Hepatocyte (in vitro differentiated cells): Measurements from ENCODE around the gene CAPG.

ENCODE experiments used
- CTCF ChIP-seq: fragments of 200-600 bp; sonication (generic); IDR thresholded peaks from 2 replicates; pipeline ENCODE4 v1.5.1; 2016; ENCODE audit warnings: antibody characterized with exemption, mild to moderate bottlenecking; ENCODE audit not compliant: poor library complexity
- EZH2phosphoT487 ChIP-seq: fragments of 200-600 bp; sonication (generic); IDR thresholded peaks from one replicate; pipeline ENCODE4 v1.6.1; 2018; ENCODE audit warnings: antibody characterized with exemption, mild to moderate bottlenecking, low read depth, moderate library complexity; ENCODE audit not compliant: unreplicated experiment, severe bottlenecking

DNA sequence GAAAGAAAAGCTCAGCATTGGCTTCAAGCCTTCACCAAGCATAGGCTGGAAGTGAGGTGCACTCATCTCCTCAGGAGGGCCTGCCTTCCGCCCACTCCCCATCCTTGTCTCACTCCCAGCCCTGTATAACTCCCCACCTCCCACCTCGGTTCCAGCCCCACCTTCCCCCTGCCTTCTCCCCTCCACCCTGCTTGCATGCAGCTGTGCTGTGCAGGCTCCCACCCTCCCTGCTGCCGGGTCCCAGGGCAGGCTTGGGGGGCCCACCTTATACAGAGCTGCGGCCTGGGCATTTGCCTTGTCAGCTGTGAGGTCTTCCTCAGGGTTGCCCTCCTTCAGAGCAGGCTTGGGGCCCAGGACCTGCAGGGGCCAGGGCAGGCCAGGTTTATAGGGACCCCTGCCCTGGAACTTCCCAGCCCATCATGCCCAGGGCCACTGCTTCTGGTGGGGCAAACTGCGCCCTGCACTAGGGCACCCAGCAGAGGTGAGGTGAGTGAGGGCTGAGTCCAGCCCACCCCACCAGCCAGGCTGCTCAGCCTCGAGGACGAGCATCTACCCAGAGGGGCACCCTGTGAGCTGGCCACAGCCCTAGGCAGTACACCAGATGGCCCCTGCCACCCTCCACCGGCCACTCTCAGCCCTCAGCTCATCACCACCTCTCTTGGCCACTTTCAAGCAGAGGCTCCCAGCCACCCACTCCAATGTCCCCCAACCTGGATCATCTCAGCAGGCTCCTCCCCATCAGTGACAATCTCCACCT, 11.6 kb downstream of the CAPG start:
- TF ChIP-seq CTCF (no peak), EZH2phosphoT487 (no peak)
